GM23338 (cell line): ENCODE data around the gene EDN2. TPM values are rescaled to one million over a fixed set of nuclear protein-coding genes. Genes with fewer than 3 reads are reported as not detected.

Experiments used
- ATAC-seq: fragments of 200-7000 bp; cut with Tn5 transposase; 3 replicates; pipeline ENCODE4 v1.9.1; 2020
- DNase-seq: peaks from one replicate; pipeline ENCODE4 v3.0.0-alpha.2; 2015; ENCODE audit warnings: low spot score
- H2AFZ ChIP-seq: fragments of 200-600 bp; sonication (generic); 2 replicates; pipeline ENCODE4 v1.8.0; 2016; ENCODE audit warnings: antibody characterized with exemption, mild to moderate bottlenecking, moderate library complexity
- H3F3A ChIP-seq: fragments of 200-600 bp; sonication (generic); replicated peaks from 2 replicates; pipeline ENCODE4 v1.8.0; 2017; ENCODE audit warnings: antibody characterized with exemption, mixed run types, low read depth
- H3K27ac ChIP-seq: fragments of 200-600 bp; sonication (generic); 2 replicates; pipeline ENCODE4 v1.6.1; 2016; ENCODE audit warnings: low read depth
- H3K27me3 ChIP-seq: fragments of 200-600 bp; sonication (generic); 2 replicates; pipeline ENCODE4 v1.8.0; 2016; ENCODE audit warnings: mild to moderate bottlenecking, mixed run types, moderate library complexity; ENCODE audit not compliant: insufficient read depth
- H3K36me3 ChIP-seq: fragments of 200-600 bp; sonication (generic); 2 replicates; pipeline ENCODE4 v1.8.0; 2016; ENCODE audit warnings: mild to moderate bottlenecking; ENCODE audit not compliant: insufficient read depth
- H3K4me1 ChIP-seq: fragments of 200-600 bp; sonication (generic); 2 replicates; pipeline ENCODE4 v1.8.0; 2016; ENCODE audit warnings: mild to moderate bottlenecking, moderate library complexity; ENCODE audit not compliant: insufficient read depth
- H3K4me2 ChIP-seq: fragments of 200-600 bp; sonication (generic); 2 replicates; pipeline ENCODE4 v1.7.1; 2017; ENCODE audit warnings: mixed run types
- H3K4me3 ChIP-seq: fragments of 200-600 bp; sonication (generic); 2 replicates; pipeline ENCODE4 v1.6.1; 2016; ENCODE audit warnings: mixed run types
- H3K79me2 ChIP-seq: fragments of 200-600 bp; sonication (generic); replicated peaks from 2 replicates; pipeline ENCODE4 v1.8.0; 2017; ENCODE audit warnings: mild to moderate bottlenecking; ENCODE audit not compliant: insufficient read depth
- H3K9me2 ChIP-seq: fragments of 200-600 bp; sonication (generic); 2 replicates; pipeline ENCODE4 v1.8.0; 2017; ENCODE audit not compliant: insufficient read depth
- H4K20me1 ChIP-seq: fragments of 200-600 bp; sonication (generic); replicated peaks from 2 replicates; pipeline ENCODE4 v1.8.0; 2017; ENCODE audit warnings: mild to moderate bottlenecking; ENCODE audit not compliant: insufficient read depth
- H3K27ac Mint-ChIP-seq: 2 replicates; pipeline ENCODE4 v1.8.0; 2020; ENCODE audit warnings: inconsistent platforms, mild to moderate bottlenecking, moderate library complexity, mixed read lengths
- H3K27me3 Mint-ChIP-seq: 3 replicates; pipeline ENCODE4 v1.8.0; 2022; ENCODE audit warnings: low read depth, mild to moderate bottlenecking, moderate library complexity, mixed read lengths, inconsistent platforms; ENCODE audit not compliant: insufficient read depth, poor library complexity
- H3K36me3 Mint-ChIP-seq: 3 replicates; pipeline ENCODE4 v1.8.0; 2021; ENCODE audit warnings: low read depth, mild to moderate bottlenecking, inconsistent platforms, moderate library complexity, mixed read lengths
- H3K4me1 Mint-ChIP-seq: 3 replicates; pipeline ENCODE4 v1.8.0; 2020; ENCODE audit warnings: mild to moderate bottlenecking, inconsistent platforms, mixed read lengths
- H3K4me3 Mint-ChIP-seq: 3 replicates; pipeline ENCODE4 v1.8.0; 2021; ENCODE audit warnings: moderate library complexity, mild to moderate bottlenecking, inconsistent platforms, mixed read lengths
- H3K9me3 Mint-ChIP-seq: 3 replicates; pipeline ENCODE4 v1.8.0; 2020; ENCODE audit warnings: moderate library complexity, mild to moderate bottlenecking, inconsistent platforms, mixed read lengths
- CREB1 ChIP-seq: fragments of 250-450 bp; sonication (Bioruptor Pico); IDR thresholded peaks from 2 replicates; pipeline ENCODE4 v1.5.0; 2020; ENCODE audit warnings: low read depth, mild to moderate bottlenecking, moderate library complexity
- ETS1 ChIP-seq: IDR thresholded peaks from 2 replicates; pipeline ENCODE4 v1.6.1; 2016; ENCODE audit warnings: antibody characterized with exemption
- JUNB ChIP-seq: IDR thresholded peaks from one replicate; pipeline ENCODE4 v1.6.1; 2016; ENCODE audit warnings: antibody characterized with exemption; ENCODE audit not compliant: unreplicated experiment
- NANOG ChIP-seq: IDR thresholded peaks from 2 replicates; pipeline ENCODE4 v1.6.1; 2016; ENCODE audit warnings: antibody characterized with exemption, borderline replicate concordance
- POLR2AphosphoS5 ChIP-seq: IDR thresholded peaks from 2 replicates; pipeline ENCODE4 v1.6.1; 2016; ENCODE audit warnings: antibody characterized with exemption, low read depth
- STAT1 ChIP-seq: IDR thresholded peaks from one replicate; pipeline ENCODE4 v1.6.1; 2016; ENCODE audit warnings: antibody characterized with exemption; ENCODE audit not compliant: unreplicated experiment
- ZNF114 ChIP-seq: fragments of 250-450 bp; sonication (Bioruptor Pico); IDR thresholded peaks from 2 replicates; pipeline ENCODE4 v1.5.0; 2020; ENCODE audit warnings: mild to moderate bottlenecking, moderate library complexity
- polyA plus RNA-seq: library from polyadenylated mRNA; unstranded; fragments of >200 nt; fragmentation: Nextera tagmentation; extraction: Ambion mirVana; gene quantifications from 2 replicates; pipeline ENCODE4 v1.2.1, GENCODE V29; 2016
- total RNA-seq: library from RNA; depleted of rRNA; stranded (reverse); fragments of >200 nt; shearing (Covaris generic); gene quantifications from 2 replicates; pipeline ENCODE4 v1.2.3, GENCODE V29; 2014
- TF ChIP-seq, protein P1 (sequence below): fragments of 250-450 bp; sonication (Bioruptor Pico); IDR thresholded peaks from 2 replicates; pipeline ENCODE4 v1.5.0; 2020; ENCODE audit warnings: mild to moderate bottlenecking, moderate library complexity
- TF ChIP-seq, protein P2 (sequence below), 2 experiments: fragments of 200-600 bp in 1 of 2; sonication (generic) in 1 of 2; conservative IDR thresholded peaks; 2 replicates each; pipeline versions ENCODE4 v1.5.1 to v1.6.1; 2016 to 2017; ENCODE audit warnings: antibody characterized with exemption in 2 of 2, low read depth in 2 of 2, mild to moderate bottlenecking in 2 of 2, moderate library complexity in 1 of 2

EDN2 gene
- total and polyA plus RNA-seq, 2 experiments from 2014 or later = not detected

DNA sequence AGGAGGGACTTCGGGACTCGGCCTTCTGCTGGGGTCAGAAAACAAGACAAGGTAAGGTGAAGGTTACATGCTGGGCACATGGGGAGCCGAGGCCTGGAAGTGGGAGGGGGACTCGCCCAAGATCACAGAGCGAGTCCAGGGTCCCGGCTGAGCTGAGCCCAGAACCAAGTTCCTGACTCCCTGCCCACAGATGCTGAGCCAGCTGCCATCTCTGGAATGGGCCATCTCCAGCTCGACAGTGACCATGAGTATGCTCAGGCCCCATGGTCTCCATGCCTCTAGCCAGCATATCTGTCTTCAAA, 26.7 kb upstream of the EDN2 start (continued):
- TF ChIP-seq, protein P1, sequence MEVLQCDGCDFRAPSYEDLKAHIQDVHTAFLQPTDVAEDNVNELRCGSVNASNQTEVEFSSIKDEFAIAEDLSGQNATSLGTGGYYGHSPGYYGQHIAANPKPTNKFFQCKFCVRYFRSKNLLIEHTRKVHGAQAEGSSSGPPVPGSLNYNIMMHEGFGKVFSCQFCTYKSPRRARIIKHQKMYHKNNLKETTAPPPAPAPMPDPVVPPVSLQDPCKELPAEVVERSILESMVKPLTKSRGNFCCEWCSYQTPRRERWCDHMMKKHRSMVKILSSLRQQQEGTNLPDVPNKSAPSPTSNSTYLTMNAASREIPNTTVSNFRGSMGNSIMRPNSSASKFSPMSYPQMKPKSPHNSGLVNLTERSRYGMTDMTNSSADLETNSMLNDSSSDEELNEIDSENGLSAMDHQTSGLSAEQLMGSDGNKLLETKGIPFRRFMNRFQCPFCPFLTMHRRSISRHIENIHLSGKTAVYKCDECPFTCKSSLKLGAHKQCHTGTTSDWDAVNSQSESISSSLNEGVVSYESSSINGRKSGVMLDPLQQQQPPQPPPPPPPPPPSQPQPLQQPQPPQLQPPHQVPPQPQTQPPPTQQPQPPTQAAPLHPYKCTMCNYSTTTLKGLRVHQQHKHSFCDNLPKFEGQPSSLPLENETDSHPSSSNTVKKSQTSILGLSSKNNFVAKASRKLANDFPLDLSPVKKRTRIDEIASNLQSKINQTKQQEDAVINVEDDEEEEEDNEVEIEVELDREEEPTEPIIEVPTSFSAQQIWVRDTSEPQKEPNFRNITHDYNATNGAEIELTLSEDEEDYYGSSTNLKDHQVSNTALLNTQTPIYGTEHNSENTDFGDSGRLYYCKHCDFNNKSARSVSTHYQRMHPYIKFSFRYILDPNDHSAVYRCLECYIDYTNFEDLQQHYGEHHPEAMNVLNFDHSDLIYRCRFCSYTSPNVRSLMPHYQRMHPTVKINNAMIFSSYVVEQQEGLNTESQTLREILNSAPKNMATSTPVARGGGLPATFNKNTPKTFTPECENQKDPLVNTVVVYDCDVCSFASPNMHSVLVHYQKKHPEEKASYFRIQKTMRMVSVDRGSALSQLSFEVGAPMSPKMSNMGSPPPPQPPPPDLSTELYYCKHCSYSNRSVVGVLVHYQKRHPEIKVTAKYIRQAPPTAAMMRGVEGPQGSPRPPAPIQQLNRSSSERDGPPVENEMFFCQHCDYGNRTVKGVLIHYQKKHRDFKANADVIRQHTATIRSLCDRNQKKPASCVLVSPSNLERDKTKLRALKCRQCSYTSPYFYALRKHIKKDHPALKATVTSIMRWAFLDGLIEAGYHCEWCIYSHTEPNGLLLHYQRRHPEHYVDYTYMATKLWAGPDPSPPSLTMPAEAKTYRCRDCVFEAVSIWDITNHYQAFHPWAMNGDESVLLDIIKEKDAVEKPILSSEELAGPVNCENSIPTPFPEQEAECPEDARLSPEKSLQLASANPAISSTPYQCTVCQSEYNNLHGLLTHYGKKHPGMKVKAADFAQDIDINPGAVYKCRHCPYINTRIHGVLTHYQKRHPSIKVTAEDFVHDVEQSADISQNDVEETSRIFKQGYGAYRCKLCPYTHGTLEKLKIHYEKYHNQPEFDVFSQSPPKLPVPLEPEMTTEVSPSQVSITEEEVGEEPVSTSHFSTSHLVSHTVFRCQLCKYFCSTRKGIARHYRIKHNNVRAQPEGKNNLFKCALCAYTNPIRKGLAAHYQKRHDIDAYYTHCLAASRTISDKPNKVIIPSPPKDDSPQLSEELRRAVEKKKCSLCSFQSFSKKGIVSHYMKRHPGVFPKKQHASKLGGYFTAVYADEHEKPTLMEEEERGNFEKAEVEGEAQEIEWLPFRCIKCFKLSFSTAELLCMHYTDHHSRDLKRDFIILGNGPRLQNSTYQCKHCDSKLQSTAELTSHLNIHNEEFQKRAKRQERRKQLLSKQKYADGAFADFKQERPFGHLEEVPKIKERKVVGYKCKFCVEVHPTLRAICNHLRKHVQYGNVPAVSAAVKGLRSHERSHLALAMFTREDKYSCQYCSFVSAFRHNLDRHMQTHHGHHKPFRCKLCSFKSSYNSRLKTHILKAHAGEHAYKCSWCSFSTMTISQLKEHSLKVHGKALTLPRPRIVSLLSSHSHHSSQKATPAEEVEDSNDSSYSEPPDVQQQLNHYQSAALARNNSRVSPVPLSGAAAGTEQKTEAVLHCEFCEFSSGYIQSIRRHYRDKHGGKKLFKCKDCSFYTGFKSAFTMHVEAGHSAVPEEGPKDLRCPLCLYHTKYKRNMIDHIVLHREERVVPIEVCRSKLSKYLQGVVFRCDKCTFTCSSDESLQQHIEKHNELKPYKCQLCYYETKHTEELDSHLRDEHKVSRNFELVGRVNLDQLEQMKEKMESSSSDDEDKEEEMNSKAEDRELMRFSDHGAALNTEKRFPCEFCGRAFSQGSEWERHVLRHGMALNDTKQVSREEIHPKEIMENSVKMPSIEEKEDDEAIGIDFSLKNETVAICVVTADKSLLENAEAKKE (CRISPR knock-in tag) = no peak
- TF ChIP-seq, protein P2, sequence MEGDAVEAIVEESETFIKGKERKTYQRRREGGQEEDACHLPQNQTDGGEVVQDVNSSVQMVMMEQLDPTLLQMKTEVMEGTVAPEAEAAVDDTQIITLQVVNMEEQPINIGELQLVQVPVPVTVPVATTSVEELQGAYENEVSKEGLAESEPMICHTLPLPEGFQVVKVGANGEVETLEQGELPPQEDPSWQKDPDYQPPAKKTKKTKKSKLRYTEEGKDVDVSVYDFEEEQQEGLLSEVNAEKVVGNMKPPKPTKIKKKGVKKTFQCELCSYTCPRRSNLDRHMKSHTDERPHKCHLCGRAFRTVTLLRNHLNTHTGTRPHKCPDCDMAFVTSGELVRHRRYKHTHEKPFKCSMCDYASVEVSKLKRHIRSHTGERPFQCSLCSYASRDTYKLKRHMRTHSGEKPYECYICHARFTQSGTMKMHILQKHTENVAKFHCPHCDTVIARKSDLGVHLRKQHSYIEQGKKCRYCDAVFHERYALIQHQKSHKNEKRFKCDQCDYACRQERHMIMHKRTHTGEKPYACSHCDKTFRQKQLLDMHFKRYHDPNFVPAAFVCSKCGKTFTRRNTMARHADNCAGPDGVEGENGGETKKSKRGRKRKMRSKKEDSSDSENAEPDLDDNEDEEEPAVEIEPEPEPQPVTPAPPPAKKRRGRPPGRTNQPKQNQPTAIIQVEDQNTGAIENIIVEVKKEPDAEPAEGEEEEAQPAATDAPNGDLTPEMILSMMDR (conservative IDR thresholded peaks at IDR 0.05; ENCODE audit: low read depth in 2 of 2) = no peak
- TF ChIP-seq ETS1 (no peak), POLR2AphosphoS5 (no peak), CREB1 (no peak)

- H2AFZ ChIP-seq = no peak overlapping the region
- H3K79me2 ChIP-seq = no peaks in the 10 kb centered on the region
- H3K27me3 ChIP-seq = no peaks in the 10 kb centered on the region
- H3K4me1 ChIP-seq = peaks cover 6% of the 10 kb centered on the region; the same call in 1 of the 2 replicates
- ATAC-seq (no peak), DNase-seq (no peak)
- peaks cover 13% of the 10 kb centered on the region for H3K4me1 Mint-ChIP-seq
- H3K4me3 ChIP-seq = no peak overlapping the region
- peaks cover 6% of the 10 kb centered on the region for H3K27me3 Mint-ChIP-seq
- no peak overlapping the region for H3K4me2 ChIP-seq
- no peak overlapping the region for H3K4me3 Mint-ChIP-seq
- H3F3A ChIP-seq = no peaks in the 10 kb centered on the region
- H3K27ac ChIP-seq = no peak overlapping the region
- H3K9me2 ChIP-seq = no peaks in the 10 kb centered on the region; the same call in 1 of the 2 replicates
- H4K20me1 ChIP-seq = no peaks in the 10 kb centered on the region
- H3K9me3 Mint-ChIP-seq = no peaks in the 10 kb centered on the region; the same call in 2 of the 3 replicates
- H3K27ac Mint-ChIP-seq = no peak overlapping the region
- no peaks in the 10 kb centered on the region for H3K36me3 ChIP-seq
- no peaks in the 10 kb centered on the region; the same call in 2 of the 3 replicates for H3K36me3 Mint-ChIP-seq
- TF ChIP-seq JUNB = no peak
- TF ChIP-seq ZNF114 (CRISPR knock-in tag) = no peak
- TF ChIP-seq STAT1 = no peak
- TF ChIP-seq NANOG = no peak
These were observed 26.2 kb upstream of the EDN2 start for GRCh38 chr1:41510531-41511238.
